CD14-positive monocyte (primary cell): Measurements from ENCODE around the gene CCDC50. TPM values are rescaled to one million over a fixed set of nuclear protein-coding genes. Genes with fewer than 3 reads are reported as not detected.

Experiments
- DNase-seq, 3 donors: peaks; one replicate each; pipeline ENCODE4 v3.0.0-alpha.2; 2011 to 2022
- H2AFZ ChIP-seq: 2 replicates; pipeline ENCODE4 v1.6.0; 2012; ENCODE audit warnings: mild to moderate bottlenecking, low read depth, low read length, inconsistent platforms; ENCODE audit not compliant: insufficient read depth, poor library complexity, severe bottlenecking
- H3K27ac ChIP-seq, 2 donors: 1 replicate in 1 of 2; 2 replicates in 1 of 2; pipeline ENCODE4 v1.5.1; 2012 to 2013; ENCODE audit warnings: low read length in 2 of 2, control low read depth in 1 of 2, inconsistent platforms in 1 of 2, low read depth in 1 of 2, mild to moderate bottlenecking in 1 of 2
- H3K27me3 ChIP-seq, 2 donors: one replicate each; pipeline versions ENCODE4 v1.6.0 to v1.6.1; 2011 to 2013; ENCODE audit warnings: low read length in 2 of 2; ENCODE audit not compliant: control insufficient read depth in 2 of 2, insufficient read depth in 2 of 2
- H3K36me3 ChIP-seq, 2 donors: replicated peaks in 1 of 2; 1 replicate in 1 of 2; 2 replicates in 1 of 2; pipeline versions ENCODE4 v1.5.1 to v1.6.1; 2012 to 2013; ENCODE audit warnings: low read length in 2 of 2, control low read depth in 1 of 2, inconsistent platforms in 1 of 2, mild to moderate bottlenecking in 1 of 2; ENCODE audit not compliant: insufficient read depth in 2 of 2, control insufficient read depth in 1 of 2
- H3K4me1 ChIP-seq, 2 donors: 1 replicate in 1 of 2; 2 replicates in 1 of 2; pipeline versions ENCODE4 v1.5.1 to v1.6.1; 2012 to 2013; ENCODE audit warnings: low read length in 2 of 2, control low read depth in 1 of 2, inconsistent platforms in 1 of 2, mild to moderate bottlenecking in 1 of 2, moderate library complexity in 1 of 2; ENCODE audit not compliant: insufficient read depth in 2 of 2, control insufficient read depth in 1 of 2
- H3K4me2 ChIP-seq: replicated peaks from 2 replicates; pipeline ENCODE3; 2012; ENCODE audit warnings: low read length, moderate library complexity, mild to moderate bottlenecking; ENCODE audit not compliant: poor library complexity, severe bottlenecking; ENCODE audit errors: extremely low read depth
- H3K4me3 ChIP-seq, 3 experiments: fragments of 200-600 bp in 1 of 3; sonication (generic) in 1 of 3; replicated peaks in 1 of 3; 1 replicate in 2 of 3; 2 replicates in 1 of 3; pipeline ENCODE4 v1.5.1; 2011 to 2013; ENCODE audit warnings: low read length in 3 of 3, mild to moderate bottlenecking in 3 of 3, control low read depth in 2 of 3, low read depth in 2 of 3, inconsistent platforms in 1 of 3, moderate library complexity in 1 of 3
- H3K79me2 ChIP-seq: 2 replicates; pipeline ENCODE4 v1.6.0; 2012; ENCODE audit warnings: mild to moderate bottlenecking, control low read depth, inconsistent platforms, low read length, moderate library complexity; ENCODE audit not compliant: insufficient read depth
- H3K9ac ChIP-seq: 2 replicates; pipeline ENCODE4 v1.6.0; 2017; ENCODE audit warnings: low read length, mild to moderate bottlenecking; ENCODE audit not compliant: insufficient read depth, poor library complexity, severe bottlenecking
- H3K9me3 ChIP-seq, 2 donors: replicated peaks in 1 of 2; 1 replicate in 1 of 2; 2 replicates in 1 of 2; pipeline versions ENCODE4 v1.5.1 to v1.6.1; 2012 to 2013; ENCODE audit warnings: low read length in 2 of 2, control low read depth in 1 of 2; ENCODE audit not compliant: control insufficient read depth in 1 of 2, insufficient read depth in 1 of 2
- H4K20me1 ChIP-seq: 2 replicates; pipeline ENCODE4 v1.6.0; 2012; ENCODE audit warnings: mild to moderate bottlenecking, low read length, control low read depth, moderate library complexity; ENCODE audit not compliant: insufficient read depth
- H3K27ac Mint-ChIP-seq, 7 donors: one replicate each; pipeline ENCODE4 v1.8.0; 2020; ENCODE audit warnings: mild to moderate bottlenecking in 7 of 7, mixed read lengths in 7 of 7, moderate library complexity in 6 of 7, inconsistent platforms in 2 of 7
- H3K27me3 Mint-ChIP-seq, 3 donors: one replicate each; pipeline ENCODE4 v1.8.0; 2021 to 2022; ENCODE audit warnings: low read depth in 3 of 3, mild to moderate bottlenecking in 3 of 3, mixed read lengths in 3 of 3, moderate library complexity in 3 of 3, inconsistent platforms in 1 of 3
- H3K36me3 Mint-ChIP-seq, 2 donors: one replicate each; pipeline ENCODE4 v1.8.0; 2020; ENCODE audit warnings: mixed read lengths in 2 of 2, inconsistent platforms in 1 of 2, mild to moderate bottlenecking in 1 of 2
- H3K4me1 Mint-ChIP-seq: one replicate; pipeline ENCODE4 v1.8.0; 2020; ENCODE audit warnings: mild to moderate bottlenecking, mixed read lengths
- H3K4me3 Mint-ChIP-seq, 2 donors: one replicate each; pipeline ENCODE4 v1.8.0; 2020; ENCODE audit warnings: mild to moderate bottlenecking in 2 of 2, mixed read lengths in 2 of 2, moderate library complexity in 1 of 2
- H3K9me3 Mint-ChIP-seq, 7 donors: one replicate each; pipeline ENCODE4 v1.8.0; 2020 to 2022; ENCODE audit warnings: mixed read lengths in 7 of 7, mild to moderate bottlenecking in 6 of 7, moderate library complexity in 6 of 7, inconsistent platforms in 2 of 7
- WGBS: methylation state at CpG from one replicate; pipeline ENCODE4 v1.1.5; 2013; ENCODE audit warnings: missing lambda C conversion rate; ENCODE audit not compliant: insufficient coverage; 5-methylcytosine and 5-hydroxymethylcytosine counted together
- intact Hi-C, 2 donors: fragments of 100-400 bp; cut with micrococcal nuclease; formaldehyde crosslinking; loops; one replicate each; pipeline versions ENCODE4 v1.15.0 to v1.15.1; 2023
- polyA plus RNA-seq, 3 donors: library from polyadenylated mRNA; depleted of rRNA in 1 of 3; unstranded in 2 of 3; stranded (reverse) in 1 of 3; fragments of 300-500 nt in 2 of 3; fragments of >200 nt in 1 of 3; fragmentation: Illumina TruSeq in 2 of 3; gene quantifications; 1 replicate in 2 of 3; 2 replicates in 1 of 3; pipeline ENCODE4 v1.2.3, GENCODE V29; 2012 to 2021
- TF ChIP-seq, protein P1 (sequence below): fragments of 200-600 bp; IDR thresholded peaks from one replicate; pipeline ENCODE4 v1.8.0; 2022; ENCODE audit warnings: antibody characterized with exemption, mild to moderate bottlenecking

The CCDC50 gene
- polyA plus RNA-seq, 3 donors = 13.3 to 29.2 (median 25.8) TPM

DNA sequence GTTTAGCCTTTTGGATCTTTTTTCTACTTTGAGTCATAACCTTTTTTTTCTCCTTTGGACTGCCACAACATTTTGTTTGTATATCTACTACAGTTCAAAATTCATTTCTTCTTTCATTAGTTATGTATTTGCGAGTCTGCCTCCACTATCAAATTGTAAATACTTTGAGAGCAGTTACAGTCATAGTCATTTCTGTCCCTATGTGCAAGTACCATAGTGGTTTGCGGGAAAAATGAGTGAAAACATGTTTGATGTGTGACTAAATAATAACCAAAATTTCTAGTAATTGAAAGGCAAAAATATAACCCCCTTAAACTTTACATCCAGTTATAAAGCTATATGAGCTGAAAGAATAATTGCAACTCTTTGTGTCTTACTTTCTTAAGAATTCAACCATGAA lies 45.8 kb upstream of the CCDC50 start:
- Histone ChIP-seq H3K27ac (no peak overlapping the region), H3K27me3 (no peaks in the 10 kb centered on the region), H3K36me3 (no peaks in the 10 kb centered on the region), H3K4me2 (no peak overlapping the region), H2AFZ (no peak overlapping the region), H3K79me2 (no peaks in the 10 kb centered on the region), H3K9me3 (peaks cover 0 to 4% of the 10 kb centered on the region in 2 donors), H3K4me1 (no peaks in the 10 kb centered on the region), H4K20me1 (no peaks in the 10 kb centered on the region), H3K9ac (no peak overlapping the region), H3K4me3 (no peak overlapping the region)
- intact Hi-C loops = no loop called here
- peaks cover 2% of the 10 kb centered on the region for H3K4me1 Mint-ChIP-seq
- no peak overlapping the region for H3K27ac Mint-ChIP-seq
- no peak for DNase-seq
- WGBS = no CpG with 5 or more reads among the region's 2 CpGs
- no peak overlapping the region for H3K4me3 Mint-ChIP-seq
- peaks cover 0 to 2% (median 0%) of the 10 kb centered on the region in 3 donors for H3K27me3 Mint-ChIP-seq
- no peaks in the 10 kb centered on the region for H3K36me3 Mint-ChIP-seq
- TF ChIP-seq, protein P1, sequence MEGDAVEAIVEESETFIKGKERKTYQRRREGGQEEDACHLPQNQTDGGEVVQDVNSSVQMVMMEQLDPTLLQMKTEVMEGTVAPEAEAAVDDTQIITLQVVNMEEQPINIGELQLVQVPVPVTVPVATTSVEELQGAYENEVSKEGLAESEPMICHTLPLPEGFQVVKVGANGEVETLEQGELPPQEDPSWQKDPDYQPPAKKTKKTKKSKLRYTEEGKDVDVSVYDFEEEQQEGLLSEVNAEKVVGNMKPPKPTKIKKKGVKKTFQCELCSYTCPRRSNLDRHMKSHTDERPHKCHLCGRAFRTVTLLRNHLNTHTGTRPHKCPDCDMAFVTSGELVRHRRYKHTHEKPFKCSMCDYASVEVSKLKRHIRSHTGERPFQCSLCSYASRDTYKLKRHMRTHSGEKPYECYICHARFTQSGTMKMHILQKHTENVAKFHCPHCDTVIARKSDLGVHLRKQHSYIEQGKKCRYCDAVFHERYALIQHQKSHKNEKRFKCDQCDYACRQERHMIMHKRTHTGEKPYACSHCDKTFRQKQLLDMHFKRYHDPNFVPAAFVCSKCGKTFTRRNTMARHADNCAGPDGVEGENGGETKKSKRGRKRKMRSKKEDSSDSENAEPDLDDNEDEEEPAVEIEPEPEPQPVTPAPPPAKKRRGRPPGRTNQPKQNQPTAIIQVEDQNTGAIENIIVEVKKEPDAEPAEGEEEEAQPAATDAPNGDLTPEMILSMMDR = no peak
- H3K9me3 Mint-ChIP-seq = peaks cover 0 to 6% (median 1%) of the 10 kb centered on the region in 7 donors

DNA sequence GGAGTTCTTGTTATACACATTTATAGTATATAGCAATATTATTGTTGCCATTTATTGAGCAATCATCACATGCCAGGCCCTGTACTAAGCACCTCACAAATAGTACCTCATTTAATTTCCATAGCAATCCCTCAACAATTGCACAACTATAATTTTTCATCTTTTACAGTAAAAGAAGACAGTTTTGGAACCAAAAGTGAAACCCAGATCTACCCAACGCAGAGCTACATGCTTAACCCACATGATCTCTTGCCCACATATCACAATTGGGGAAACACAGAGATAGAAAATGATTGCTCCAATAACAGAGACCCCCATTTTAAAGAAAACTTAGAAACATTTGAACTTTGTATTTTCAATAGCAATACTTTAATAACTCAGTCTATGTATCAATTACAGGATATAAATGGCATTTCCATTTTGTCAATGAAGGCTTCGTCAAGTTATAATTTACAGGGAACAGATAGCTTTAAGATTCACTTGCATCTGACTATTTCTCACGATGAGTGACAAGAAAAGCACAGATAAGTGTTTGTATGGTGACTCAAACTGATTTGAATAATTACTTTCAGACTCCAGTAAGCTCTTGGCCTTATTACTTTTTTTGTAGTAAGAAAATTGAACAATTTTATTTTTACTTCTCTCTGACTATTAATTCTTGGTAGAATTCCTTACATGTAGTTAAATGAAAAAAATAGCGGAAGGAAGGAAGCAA lies 38.7 kb upstream of the CCDC50 start:
- peak overlapping the region in 2 of 3 experiments; percentile 2 to 51 for H3K4me3 ChIP-seq
- Mint-ChIP-seq H3K9me3 (peaks cover 0 to 5% (median 2%) of the 10 kb centered on the region in 7 donors), H3K27ac (peak overlapping the region in 6 of 7 donors; percentile 29 to 79 (median 62)), H3K27me3 (peaks cover 0 to 4% (median 2%) of the 10 kb centered on the region in 3 donors), H3K4me1 (peaks cover 16% of the 10 kb centered on the region), H3K4me3 (peak overlapping the region; percentile 0 to 61), H3K36me3 (no peaks in the 10 kb centered on the region)
- H3K79me2 ChIP-seq = no peaks in the 10 kb centered on the region
- intact Hi-C loops = no loop called here
- DNase-seq = peak; percentile 19 to 47 (median 21)
- H3K36me3 ChIP-seq = no peaks in the 10 kb centered on the region
- WGBS = 0% methylated on average over 1 of the region's 4 CpGs
- H3K27ac ChIP-seq = peak overlapping the region in 1 of 2 donors; percentile 47
- no peaks in the 10 kb centered on the region for H4K20me1 ChIP-seq
- H3K4me1 ChIP-seq = peaks cover 12 to 27% of the 10 kb centered on the region in 2 donors
- H3K27me3 ChIP-seq = no peaks in the 10 kb centered on the region
- H3K9me3 ChIP-seq = peaks cover 0 to 3% of the 10 kb centered on the region in 2 donors
- TF ChIP-seq, protein P1 = no peak
- peak overlapping the region; percentile 63 for H3K4me2 ChIP-seq
- no peak overlapping the region for H3K9ac ChIP-seq
- peak overlapping the region; percentile 32 for H2AFZ ChIP-seq
